Osteoblast (primary cell): ENCODE results near the gene CPN1. TPM values are rescaled to one million over a fixed set of nuclear protein-coding genes. Genes with fewer than 3 reads are reported as not detected.

Source experiments
- DNase-seq: peaks from one replicate; pipeline ENCODE4 v3.0.0; 2011; ENCODE audit warnings: low spot score, mixed read lengths; ENCODE audit not compliant: insufficient read length; ENCODE audit errors: missing footprints
- H2AFZ ChIP-seq: 2 replicates; pipeline ENCODE4 v1.6.0; 2011; ENCODE audit warnings: mild to moderate bottlenecking, low read length
- H3K27ac ChIP-seq: 2 replicates; pipeline ENCODE4 v1.5.1; 2011; ENCODE audit warnings: mild to moderate bottlenecking, low read depth, low read length, moderate library complexity
- H3K27me3 ChIP-seq: 2 replicates; pipeline ENCODE4 v1.6.0; 2012; ENCODE audit warnings: mild to moderate bottlenecking, control low read depth, inconsistent platforms, low read length, moderate library complexity; ENCODE audit not compliant: insufficient read depth
- H3K36me3 ChIP-seq: 2 replicates; pipeline ENCODE4 v1.5.1; 2011; ENCODE audit warnings: mild to moderate bottlenecking, low read length, control low read depth, moderate library complexity; ENCODE audit not compliant: insufficient read depth
- H3K4me1 ChIP-seq: 2 replicates; pipeline ENCODE4 v1.5.1; 2011; ENCODE audit warnings: mild to moderate bottlenecking, low read length, control low read depth, moderate library complexity; ENCODE audit not compliant: insufficient read depth
- H3K4me2 ChIP-seq: 2 replicates; pipeline ENCODE4 v1.6.0; 2011; ENCODE audit warnings: mild to moderate bottlenecking, low read length; ENCODE audit not compliant: insufficient read depth
- H3K4me3 ChIP-seq: fragments of 200-600 bp; sonication (generic); 3 replicates; pipeline ENCODE4 v1.5.1; 2012; ENCODE audit warnings: mild to moderate bottlenecking, low read length, inconsistent platforms; ENCODE audit not compliant: insufficient read depth
- H3K79me2 ChIP-seq: 2 replicates; pipeline ENCODE4 v1.6.0; 2012; ENCODE audit warnings: mild to moderate bottlenecking, low read length, control low read depth, inconsistent platforms; ENCODE audit not compliant: insufficient read depth
- H3K9me3 ChIP-seq: 2 replicates; pipeline ENCODE4 v1.5.1; 2011; ENCODE audit warnings: low read depth, low read length, control low read depth
- H4K20me1 ChIP-seq: 2 replicates; pipeline ENCODE4 v1.6.0; 2012; ENCODE audit warnings: mild to moderate bottlenecking, low read length, control low read depth; ENCODE audit not compliant: insufficient read depth
- total RNA-seq: library from RNA; depleted of rRNA; stranded (reverse); fragments of >200 nt; gene quantifications from 2 replicates; pipeline ENCODE4 v1.2.3, GENCODE V29; 2012
- TF ChIP-seq, protein P1 (sequence below): IDR thresholded peaks from 2 replicates; pipeline ENCODE4 v1.5.1; 2011; ENCODE audit warnings: mild to moderate bottlenecking, low read depth, low read length, moderate library complexity; ENCODE audit errors: extremely low read depth

CPN1 gene
- total RNA-seq, 1 donor, result not detected

DNA sequence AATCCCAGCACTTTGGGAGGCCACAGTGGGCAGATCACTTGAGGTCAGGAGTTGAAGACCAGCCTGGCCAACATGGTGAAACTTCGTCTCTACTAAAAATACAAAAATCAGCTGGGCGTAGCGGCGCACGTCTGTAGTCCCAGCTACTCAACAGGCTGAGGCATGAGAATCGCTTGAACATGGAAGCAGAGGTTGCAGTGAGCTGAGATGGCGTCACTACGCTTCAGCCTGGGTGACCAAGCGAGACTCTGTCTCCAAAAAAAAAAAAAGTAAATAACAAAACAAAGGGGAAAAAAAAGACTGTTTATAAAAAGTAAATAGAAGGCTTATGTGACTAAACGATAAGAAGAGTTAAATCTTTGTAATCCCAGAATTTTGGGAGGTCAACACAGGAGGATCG, 56.9 kb downstream of the CPN1 start:
- no peak overlapping the region for H3K4me2 ChIP-seq
- peaks cover 5% of the 10 kb centered on the region for H3K4me1 ChIP-seq
- H3K27me3 ChIP-seq, result no peaks in the 10 kb centered on the region
- no peaks in the 10 kb centered on the region for H3K36me3 ChIP-seq
- H3K27ac ChIP-seq, result no peak overlapping the region
- H3K9me3 ChIP-seq, result no peaks in the 10 kb centered on the region
- TF ChIP-seq, protein P1, sequence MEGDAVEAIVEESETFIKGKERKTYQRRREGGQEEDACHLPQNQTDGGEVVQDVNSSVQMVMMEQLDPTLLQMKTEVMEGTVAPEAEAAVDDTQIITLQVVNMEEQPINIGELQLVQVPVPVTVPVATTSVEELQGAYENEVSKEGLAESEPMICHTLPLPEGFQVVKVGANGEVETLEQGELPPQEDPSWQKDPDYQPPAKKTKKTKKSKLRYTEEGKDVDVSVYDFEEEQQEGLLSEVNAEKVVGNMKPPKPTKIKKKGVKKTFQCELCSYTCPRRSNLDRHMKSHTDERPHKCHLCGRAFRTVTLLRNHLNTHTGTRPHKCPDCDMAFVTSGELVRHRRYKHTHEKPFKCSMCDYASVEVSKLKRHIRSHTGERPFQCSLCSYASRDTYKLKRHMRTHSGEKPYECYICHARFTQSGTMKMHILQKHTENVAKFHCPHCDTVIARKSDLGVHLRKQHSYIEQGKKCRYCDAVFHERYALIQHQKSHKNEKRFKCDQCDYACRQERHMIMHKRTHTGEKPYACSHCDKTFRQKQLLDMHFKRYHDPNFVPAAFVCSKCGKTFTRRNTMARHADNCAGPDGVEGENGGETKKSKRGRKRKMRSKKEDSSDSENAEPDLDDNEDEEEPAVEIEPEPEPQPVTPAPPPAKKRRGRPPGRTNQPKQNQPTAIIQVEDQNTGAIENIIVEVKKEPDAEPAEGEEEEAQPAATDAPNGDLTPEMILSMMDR, result no peak
- H3K4me3 ChIP-seq, result no peak overlapping the region
- H3K79me2 ChIP-seq, result no peaks in the 10 kb centered on the region
- H4K20me1 ChIP-seq, result no peaks in the 10 kb centered on the region
- no peak overlapping the region for H2AFZ ChIP-seq
- no peak for DNase-seq

- H3K36me3 ChIP-seq, result no peaks in the 10 kb centered on the region
- no peak overlapping the region for H3K27ac ChIP-seq
- H3K9me3 ChIP-seq, result no peaks in the 10 kb centered on the region
- peak; percentile 42 for DNase-seq
- TF ChIP-seq, protein P1, result no peak
- H3K4me3 ChIP-seq, result no peak overlapping the region
- no peak overlapping the region for H2AFZ ChIP-seq
- no peaks in the 10 kb centered on the region for H3K79me2 ChIP-seq
- H3K27me3 ChIP-seq, result no peaks in the 10 kb centered on the region
- H3K4me2 ChIP-seq, result no peak overlapping the region
- peaks cover 5% of the 10 kb centered on the region for H3K4me1 ChIP-seq
- no peaks in the 10 kb centered on the region for H4K20me1 ChIP-seq
These were observed 59.3 kb downstream of the CPN1 start for GRCh38 chr10:100022403-100022802.

DNA sequence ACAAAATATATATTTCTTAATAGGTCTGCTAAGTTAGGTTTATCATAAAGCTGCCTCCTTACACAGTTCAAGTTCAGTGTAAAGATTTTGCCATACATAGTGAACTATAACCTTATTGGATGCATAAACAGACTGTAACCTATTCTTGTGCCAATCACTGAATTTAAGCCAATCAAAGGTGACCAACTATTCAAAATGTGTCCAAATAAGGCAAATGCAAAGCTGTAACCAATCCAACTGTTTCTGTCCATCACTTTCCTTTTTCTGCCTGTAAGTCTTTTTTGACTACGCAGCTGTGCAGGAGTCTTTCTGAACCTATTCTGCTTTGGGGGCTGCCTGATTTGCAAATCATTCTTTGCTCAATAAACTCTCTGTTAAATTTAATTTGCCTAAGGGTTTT, 60.3 kb downstream of the CPN1 start:
- H3K4me2 ChIP-seq, result no peak overlapping the region
- H3K9me3 ChIP-seq, result no peaks in the 10 kb centered on the region
- peak overlapping the region; percentile 63 for H2AFZ ChIP-seq
- no peak overlapping the region for H3K4me3 ChIP-seq
- DNase-seq, result no peak
- no peaks in the 10 kb centered on the region for H3K79me2 ChIP-seq
- TF ChIP-seq, protein P1, result no peak
- H4K20me1 ChIP-seq, result no peaks in the 10 kb centered on the region
- H3K36me3 ChIP-seq, result no peaks in the 10 kb centered on the region
- H3K27me3 ChIP-seq, result no peaks in the 10 kb centered on the region
- H3K4me1 ChIP-seq, result peaks cover 5% of the 10 kb centered on the region
- no peak overlapping the region for H3K27ac ChIP-seq

- TF ChIP-seq, protein P1, result no peak
- no peaks in the 10 kb centered on the region for H3K79me2 ChIP-seq
- peak overlapping the region; percentile 63 for H2AFZ ChIP-seq
- H3K36me3 ChIP-seq, result no peaks in the 10 kb centered on the region
- no peaks in the 10 kb centered on the region for H3K27me3 ChIP-seq
- no peaks in the 10 kb centered on the region for H4K20me1 ChIP-seq
- peaks cover 5% of the 10 kb centered on the region for H3K4me1 ChIP-seq
- peak overlapping the region; percentile 4 for H3K4me2 ChIP-seq
- no peaks in the 10 kb centered on the region for H3K9me3 ChIP-seq
- peak; percentile 19 for DNase-seq
- no peak overlapping the region for H3K4me3 ChIP-seq
- no peak overlapping the region for H3K27ac ChIP-seq
These were observed 60.8 kb downstream of the CPN1 start for GRCh38 chr10:100020886-100021253.
